Body of pancreas (tissue), 4 donors: ENCODE measurements around the gene CAMK1D. TPM values are rescaled to one million over a fixed set of nuclear protein-coding genes. Genes with fewer than 3 reads are reported as not detected.

ENCODE experiments used
- ATAC-seq: fragments of 150-250 bp; one replicate; pipeline ENCODE4 v1.9.1; 2016
- DNase-seq, 4 donors: peaks; one replicate each; pipeline ENCODE4 v3.0.0-alpha.2; 2019
- H3K27ac ChIP-seq, 4 donors: fragments of 200-600 bp; sonication (generic); 1 replicate in 3 of 4; 2 replicates in 1 of 4; pipeline versions ENCODE4 v1.5.1 to v1.6.1; 2016 to 2019; ENCODE audit warnings: mild to moderate bottlenecking in 1 of 4, mixed read lengths in 1 of 4, moderate library complexity in 1 of 4
- H3K27me3 ChIP-seq, 2 donors: fragments of 200-600 bp; sonication (generic); one replicate each; pipeline ENCODE4 v1.6.0; 2016; ENCODE audit warnings: mild to moderate bottlenecking in 1 of 2
- H3K36me3 ChIP-seq, 2 donors: fragments of 200-600 bp; sonication (generic); replicated peaks in 1 of 2; 2 replicates each; pipeline ENCODE4 v1.5.1; 2016; ENCODE audit warnings: low read depth in 2 of 2; ENCODE audit not compliant: insufficient read depth in 1 of 2
- H3K4me1 ChIP-seq: fragments of 200-600 bp; sonication (generic); one replicate; pipeline ENCODE4 v1.6.0; 2016
- H3K4me3 ChIP-seq, 2 donors: fragments of 200-600 bp; sonication (generic); 1 replicate in 1 of 2; 2 replicates in 1 of 2; pipeline ENCODE4 v1.5.1; 2016 to 2019
- H3K9me3 ChIP-seq, 3 donors: fragments of 200-600 bp; sonication (generic); 1 replicate in 2 of 3; 2 replicates in 1 of 3; pipeline ENCODE4 v1.5.1; 2016
- POLR2A ChIP-seq, 3 donors: fragments of 450-650 bp; IDR thresholded peaks; one replicate each; pipeline ENCODE4 v1.6.1; 2016; ENCODE audit warnings: antibody characterized with exemption in 3 of 3, mild to moderate bottlenecking in 2 of 3
- WGBS, 2 donors: methylation state at CpG; one replicate each; pipeline ENCODE4 v1.1.5; 2017; 5-methylcytosine and 5-hydroxymethylcytosine counted together
- intact Hi-C: fragments of 100-400 bp; cut with DNase I; formaldehyde crosslinking; loops from one replicate; pipeline ENCODE4 v1.15.1; 2023
- total RNA-seq, 2 donors: library from RNA; depleted of rRNA; stranded (reverse); fragments of >200 nt; gene quantifications; one replicate each; pipeline ENCODE4 v1.1.0, GENCODE V29; 2016
- TF ChIP-seq, protein P1 (sequence below), 7 experiments: fragments of 450-650 bp in 4 of 7; fragments of 200-600 bp in 3 of 7; sonication (generic) in 3 of 7; IDR thresholded peaks; one replicate each; pipeline ENCODE4 v1.5.1; 2016 to 2019; ENCODE audit warnings: antibody characterized with exemption in 7 of 7

Gene CAMK1D
- total RNA-seq, 2 donors from 2014 or later: 12.5 to 14.2 TPM

GRCh38 chr10:12638781-12639180 lies 289.4 kb downstream of the CAMK1D start:
- no peak for ATAC-seq
- Histone ChIP-seq H3K4me3 (no peak overlapping the region), H3K9me3 (no peaks in the 10 kb centered on the region), H3K36me3 (no peaks in the 10 kb centered on the region), H3K4me1 (no peaks in the 10 kb centered on the region), H3K27me3 (no peaks in the 10 kb centered on the region), H3K27ac (no peak overlapping the region)
- intact Hi-C loops: no loop called here
- TF ChIP-seq POLR2A (IDR thresholded peaks at IDR 0.05): no peak
- TF ChIP-seq, protein P1, sequence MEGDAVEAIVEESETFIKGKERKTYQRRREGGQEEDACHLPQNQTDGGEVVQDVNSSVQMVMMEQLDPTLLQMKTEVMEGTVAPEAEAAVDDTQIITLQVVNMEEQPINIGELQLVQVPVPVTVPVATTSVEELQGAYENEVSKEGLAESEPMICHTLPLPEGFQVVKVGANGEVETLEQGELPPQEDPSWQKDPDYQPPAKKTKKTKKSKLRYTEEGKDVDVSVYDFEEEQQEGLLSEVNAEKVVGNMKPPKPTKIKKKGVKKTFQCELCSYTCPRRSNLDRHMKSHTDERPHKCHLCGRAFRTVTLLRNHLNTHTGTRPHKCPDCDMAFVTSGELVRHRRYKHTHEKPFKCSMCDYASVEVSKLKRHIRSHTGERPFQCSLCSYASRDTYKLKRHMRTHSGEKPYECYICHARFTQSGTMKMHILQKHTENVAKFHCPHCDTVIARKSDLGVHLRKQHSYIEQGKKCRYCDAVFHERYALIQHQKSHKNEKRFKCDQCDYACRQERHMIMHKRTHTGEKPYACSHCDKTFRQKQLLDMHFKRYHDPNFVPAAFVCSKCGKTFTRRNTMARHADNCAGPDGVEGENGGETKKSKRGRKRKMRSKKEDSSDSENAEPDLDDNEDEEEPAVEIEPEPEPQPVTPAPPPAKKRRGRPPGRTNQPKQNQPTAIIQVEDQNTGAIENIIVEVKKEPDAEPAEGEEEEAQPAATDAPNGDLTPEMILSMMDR (IDR thresholded peaks at IDR 0.05): no peak
- no peak for DNase-seq
- WGBS, 2 donors: 90 to 91% methylated on average over 11 of the region's 11 CpGs

DNA sequence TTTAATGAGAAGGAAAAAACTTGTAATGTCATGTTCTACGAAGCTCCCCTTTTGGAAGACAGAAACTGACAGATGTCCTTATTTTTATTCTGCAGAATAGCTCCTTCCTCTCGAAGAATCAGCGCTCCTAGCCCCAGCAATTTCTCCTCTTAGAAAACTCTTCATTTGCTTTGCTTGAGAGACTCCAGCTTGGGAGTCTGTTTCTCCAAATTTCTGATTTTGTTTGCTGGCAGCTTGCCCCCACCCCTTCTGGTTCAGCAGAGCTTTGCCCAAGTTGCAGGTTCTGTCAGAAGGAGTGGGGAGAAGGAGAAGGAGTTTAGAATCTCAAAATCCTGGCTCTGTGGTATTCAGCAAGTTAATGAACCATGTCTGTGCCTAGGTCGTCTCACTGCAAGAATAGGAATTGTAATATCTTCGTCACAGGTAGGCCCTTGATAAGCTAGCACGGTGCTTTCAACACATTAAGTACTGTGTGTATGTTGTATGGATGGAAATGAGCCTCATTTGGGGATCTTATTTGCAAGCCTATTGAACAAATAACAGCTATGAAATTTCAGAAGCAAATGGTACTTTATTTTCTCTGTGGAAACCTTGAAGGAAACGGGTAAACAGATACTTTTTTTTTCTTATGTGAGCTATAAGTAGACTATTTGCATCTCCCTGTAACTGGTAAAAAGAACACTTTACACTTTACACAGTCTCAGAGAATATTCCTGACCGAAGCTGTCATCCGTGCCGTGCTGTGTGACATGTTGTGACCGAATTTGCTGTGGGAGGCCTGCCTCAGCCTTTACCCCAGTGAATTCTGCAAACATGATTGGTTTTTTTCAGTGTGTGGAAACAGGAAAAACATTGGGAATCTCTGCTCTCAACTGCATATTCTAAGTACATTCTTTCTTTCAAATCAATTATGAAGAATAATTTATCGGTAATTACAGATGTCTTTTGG lies 290.9 kb downstream of the CAMK1D start:
- no peaks in the 10 kb centered on the region for H3K36me3 ChIP-seq
- no peaks in the 10 kb centered on the region for H3K4me1 ChIP-seq
- H3K9me3 ChIP-seq: no peaks in the 10 kb centered on the region
- H3K27me3 ChIP-seq: no peaks in the 10 kb centered on the region
- DNase-seq (no peak), ATAC-seq (no peak)
- intact Hi-C loops: no loop called here
- no peak overlapping the region for H3K4me3 ChIP-seq
- WGBS, 2 donors: 78 to 82% methylated on average over 12 of the region's 12 CpGs
- no peak for TF ChIP-seq POLR2A (IDR thresholded peaks at IDR 0.05)
- TF ChIP-seq, protein P1 (IDR thresholded peaks at IDR 0.05): no peak
- H3K27ac ChIP-seq: no peak overlapping the region

DNA sequence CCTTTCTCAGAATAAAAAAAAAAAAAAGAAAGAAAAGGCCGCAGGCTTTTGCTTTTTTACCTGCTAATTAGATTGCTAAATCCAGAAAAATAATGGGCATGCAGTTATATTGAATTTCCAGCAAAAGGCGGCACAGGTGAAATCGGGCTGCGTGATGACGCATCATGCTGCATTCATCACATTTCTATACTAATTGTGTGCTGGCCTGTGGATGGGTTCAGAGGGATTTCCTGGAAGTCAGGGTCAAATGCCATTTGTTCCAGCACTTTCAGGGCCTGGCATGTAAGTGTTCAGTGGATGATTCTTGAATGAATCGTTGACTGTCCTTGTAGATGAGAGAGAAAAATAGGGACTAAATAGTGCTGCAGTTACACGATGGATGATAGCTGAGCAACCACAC lies 292.7 kb downstream of the CAMK1D start:
- Histone ChIP-seq H3K36me3 (no peaks in the 10 kb centered on the region), H3K27ac (no peak overlapping the region), H3K4me1 (no peaks in the 10 kb centered on the region), H3K4me3 (no peak overlapping the region), H3K27me3 (no peaks in the 10 kb centered on the region), H3K9me3 (no peaks in the 10 kb centered on the region)
- 89 to 93% methylated on average over 7 of the region's 7 CpGs for WGBS, 2 donors
- DNase-seq (no peak), ATAC-seq (no peak)
- intact Hi-C loops: no loop called here
- no peak for TF ChIP-seq POLR2A (IDR thresholded peaks at IDR 0.05)
- TF ChIP-seq, protein P1 (IDR thresholded peaks at IDR 0.05): no peak

DNA sequence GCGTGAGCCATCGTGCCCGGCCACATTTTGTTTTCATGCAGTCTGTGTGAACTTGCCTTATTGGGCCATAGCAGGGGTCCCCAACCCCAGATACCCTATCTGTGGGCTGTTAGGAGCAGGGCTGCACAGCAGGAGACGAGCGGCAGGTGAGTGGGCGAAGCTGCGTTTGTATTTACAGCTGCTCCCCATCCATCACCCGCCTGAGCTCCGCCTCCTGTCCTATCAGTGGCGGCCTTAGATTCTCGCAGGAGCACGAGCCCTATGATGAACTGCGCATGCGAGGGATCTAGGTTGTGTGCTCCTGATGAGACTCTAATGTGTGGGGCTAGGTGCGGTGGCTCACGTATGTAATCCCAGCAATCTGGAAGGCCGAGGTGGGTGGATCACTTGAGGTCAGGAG lies 293.9 kb downstream of the CAMK1D start:
- Histone ChIP-seq H3K27me3 (no peaks in the 10 kb centered on the region), H3K4me1 (no peaks in the 10 kb centered on the region), H3K9me3 (no peaks in the 10 kb centered on the region), H3K36me3 (no peaks in the 10 kb centered on the region), H3K4me3 (no peak overlapping the region), H3K27ac (no peak overlapping the region)
- TF ChIP-seq POLR2A (IDR thresholded peaks at IDR 0.05): no peak
- TF ChIP-seq, protein P1 (IDR thresholded peaks at IDR 0.05): no peak
- ATAC-seq (no peak), DNase-seq (no peak)
- 89 to 92% methylated on average over 9 to 17 of the region's 17 CpGs for WGBS, 2 donors
- intact Hi-C loops: no loop called here
